B cell (primary cell): Measurements from ENCODE around the gene DDX52.

Source experiments
- CTCF ChIP-seq: fragments of 200-600 bp; IDR thresholded peaks from one replicate; pipeline ENCODE4 v1.8.0; 2022; ENCODE audit warnings: antibody characterized with exemption, mild to moderate bottlenecking
- EZH2 ChIP-seq: IDR thresholded peaks from 2 replicates; pipeline ENCODE4 v1.6.1; 2012; ENCODE audit warnings: borderline replicate concordance, low read depth, mild to moderate bottlenecking, moderate library complexity, low read length; ENCODE audit not compliant: insufficient read depth, poor library complexity, severe bottlenecking

GRCh38 chr17:37647856-37648255 is 4.6 kb upstream of the DDX52 start:
- TF ChIP-seq CTCF (no peak), EZH2 (no peak)
